ENCODE results near the gene MUC5B. TPM values are rescaled to one million over a fixed set of nuclear protein-coding genes. Genes with fewer than 3 reads are reported as not detected.

The MUC5B gene
- total RNA-seq, 4 donors from 2014 or later, result 0.04 to 139 (median 1.6) TPM

DNA sequence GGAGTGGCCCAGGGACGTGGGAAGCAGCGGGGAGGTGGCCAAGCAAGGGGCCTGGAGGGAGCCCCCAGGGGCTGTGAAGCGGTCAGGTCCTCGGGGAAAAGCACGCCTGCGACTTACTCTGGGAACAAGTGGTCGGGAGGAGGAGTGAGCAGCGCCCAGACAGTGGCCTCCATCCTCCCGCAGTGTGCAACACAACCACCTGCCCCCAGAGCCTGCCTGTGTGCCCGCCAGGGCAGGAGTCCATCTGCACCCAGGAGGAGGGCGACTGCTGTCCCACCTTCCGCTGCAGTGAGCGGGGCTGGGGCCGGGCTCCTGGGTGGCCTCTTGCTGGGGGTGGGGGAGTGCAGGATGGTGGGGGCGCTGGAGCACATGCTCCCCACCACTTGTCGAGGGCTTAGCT is 35.0 kb downstream of the MUC5B start:
- no peak for DNase-seq

DNA sequence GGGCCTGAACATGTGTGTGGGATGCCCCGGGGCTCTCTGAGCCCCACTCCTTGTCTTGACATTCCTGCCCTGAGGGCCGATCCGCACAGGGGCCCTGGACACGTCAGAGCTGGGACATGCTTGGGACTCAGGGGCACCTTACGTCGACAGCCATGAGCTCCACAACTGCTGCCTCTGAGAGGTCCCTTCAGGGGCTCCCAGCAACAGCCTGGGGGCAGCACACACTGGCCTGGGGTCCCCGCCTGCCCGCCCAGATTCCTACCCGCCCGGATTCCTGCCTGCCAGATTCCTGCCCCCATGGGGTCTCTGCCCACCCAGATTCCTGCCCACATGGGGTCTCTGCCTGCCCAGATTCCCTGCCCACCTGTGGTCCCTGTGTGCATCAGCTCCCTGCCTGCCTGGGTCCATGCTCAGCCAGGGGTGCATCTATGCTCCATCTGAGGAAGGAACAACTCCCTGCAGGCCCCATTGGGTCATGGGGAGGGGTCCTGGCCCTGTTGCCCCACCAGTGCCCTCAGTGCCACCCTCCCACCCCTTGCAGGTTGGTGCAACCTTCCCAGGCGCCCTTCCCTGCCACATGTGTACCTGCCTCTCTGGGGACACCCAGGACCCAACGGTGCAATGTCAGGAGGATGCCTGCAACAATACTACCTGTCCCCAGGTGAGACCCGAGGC is 35.7 kb downstream of the MUC5B start:
- intact Hi-C loops (cut with DNase I), result no loop called here
- Histone ChIP-seq H3K27ac (no peak overlapping the region), H3K9me3 (no peaks in the 10 kb centered on the region), H3K27me3 (peaks cover 0 to 9% (median 0%) of the 10 kb centered on the region in 4 donors), H3K4me1 (peaks cover 15 to 20% (median 19%) of the 10 kb centered on the region in 3 donors), H3K36me3 (no peaks in the 10 kb centered on the region), H3K4me3 (no peak overlapping the region)
- TF ChIP-seq, protein P1, sequence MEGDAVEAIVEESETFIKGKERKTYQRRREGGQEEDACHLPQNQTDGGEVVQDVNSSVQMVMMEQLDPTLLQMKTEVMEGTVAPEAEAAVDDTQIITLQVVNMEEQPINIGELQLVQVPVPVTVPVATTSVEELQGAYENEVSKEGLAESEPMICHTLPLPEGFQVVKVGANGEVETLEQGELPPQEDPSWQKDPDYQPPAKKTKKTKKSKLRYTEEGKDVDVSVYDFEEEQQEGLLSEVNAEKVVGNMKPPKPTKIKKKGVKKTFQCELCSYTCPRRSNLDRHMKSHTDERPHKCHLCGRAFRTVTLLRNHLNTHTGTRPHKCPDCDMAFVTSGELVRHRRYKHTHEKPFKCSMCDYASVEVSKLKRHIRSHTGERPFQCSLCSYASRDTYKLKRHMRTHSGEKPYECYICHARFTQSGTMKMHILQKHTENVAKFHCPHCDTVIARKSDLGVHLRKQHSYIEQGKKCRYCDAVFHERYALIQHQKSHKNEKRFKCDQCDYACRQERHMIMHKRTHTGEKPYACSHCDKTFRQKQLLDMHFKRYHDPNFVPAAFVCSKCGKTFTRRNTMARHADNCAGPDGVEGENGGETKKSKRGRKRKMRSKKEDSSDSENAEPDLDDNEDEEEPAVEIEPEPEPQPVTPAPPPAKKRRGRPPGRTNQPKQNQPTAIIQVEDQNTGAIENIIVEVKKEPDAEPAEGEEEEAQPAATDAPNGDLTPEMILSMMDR (IDR thresholded peaks at IDR 0.05), result no peak
- no peak for TF ChIP-seq POLR2A (IDR thresholded peaks at IDR 0.05)
- DNase-seq, result no peak
- WGBS, 2 donors, result 50 to 82% methylated on average over 2 to 3 of the region's 13 CpGs

More for the DNA sequence above, 35.0 kb downstream of the MUC5B start:
- Histone ChIP-seq H3K27ac (no peak overlapping the region), H3K4me3 (no peak overlapping the region), H3K9me3 (no peaks in the 10 kb centered on the region), H3K27me3 (peaks cover 0 to 9% (median 0%) of the 10 kb centered on the region in 4 donors), H3K36me3 (no peaks in the 10 kb centered on the region), H3K4me1 (peaks cover 11 to 15% (median 13%) of the 10 kb centered on the region in 3 donors)
- WGBS, 2 donors, result 66 to 67% methylated on average over 4 to 6 of the region's 16 CpGs
- no peak for TF ChIP-seq POLR2A (IDR thresholded peaks at IDR 0.05)
- TF ChIP-seq, protein P1 (IDR thresholded peaks at IDR 0.05), result no peak
- intact Hi-C loops (cut with DNase I), result no loop called here

DNA sequence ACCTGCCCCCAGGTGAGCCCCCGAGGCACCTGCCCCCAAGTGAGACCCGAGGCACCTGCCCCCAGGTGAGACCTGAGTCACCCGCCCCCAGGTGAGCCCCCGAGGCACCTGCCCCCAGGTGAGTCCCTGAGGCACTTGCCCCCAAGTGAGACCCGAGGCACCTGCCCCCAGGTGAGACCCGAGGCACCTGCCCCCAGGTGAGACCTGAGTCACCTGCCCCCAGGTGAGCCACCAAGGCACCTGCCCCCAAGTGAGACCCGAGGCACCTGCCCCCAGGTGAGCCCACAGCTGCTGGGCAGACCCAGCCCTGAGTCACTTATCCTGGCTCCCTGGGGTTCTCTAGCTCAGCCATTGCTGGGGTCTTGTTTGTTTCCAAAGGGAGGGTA is 36.2 kb downstream of the MUC5B start:
- intact Hi-C loops (cut with DNase I), result no loop called here
- no peak overlapping the region for H3K27ac ChIP-seq
- H3K27me3 ChIP-seq, result peaks cover 0 to 9% (median 0%) of the 10 kb centered on the region in 4 donors
- peaks cover 15 to 20% (median 19%) of the 10 kb centered on the region in 3 donors for H3K4me1 ChIP-seq
- H3K4me3 ChIP-seq, result no peak overlapping the region
- H3K9me3 ChIP-seq, result no peaks in the 10 kb centered on the region
- WGBS, 2 donors, result 83% methylated on average over 1 of the region's 7 CpGs; no CpG with 5 or more reads in 1 of the 2 donors
- no peak for DNase-seq
- H3K36me3 ChIP-seq, result no peaks in the 10 kb centered on the region
- no peak for TF ChIP-seq POLR2A (IDR thresholded peaks at IDR 0.05)

DNA sequence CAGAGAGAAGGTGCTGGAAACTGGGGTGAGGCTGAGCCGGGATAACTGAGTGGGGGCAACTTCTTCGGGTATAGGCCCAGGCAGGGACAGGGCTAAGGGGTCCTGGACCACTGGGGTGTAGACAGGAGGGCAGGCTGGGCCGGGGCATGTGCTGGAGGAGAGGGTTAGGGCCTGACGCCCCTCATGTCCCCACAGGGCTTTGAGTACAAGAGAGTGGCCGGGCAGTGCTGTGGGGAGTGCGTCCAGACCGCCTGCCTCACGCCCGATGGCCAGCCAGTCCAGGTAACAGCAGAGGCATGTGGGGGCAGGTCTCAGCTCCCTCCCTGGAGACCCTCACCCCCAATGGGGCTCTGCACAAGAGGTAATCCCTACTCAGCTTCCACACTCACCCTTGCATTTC is 36.7 kb downstream of the MUC5B start:
- DNase-seq, result no peak
- WGBS, 2 donors, result 69 to 82% methylated on average over 5 of the region's 9 CpGs
- Histone ChIP-seq H3K4me1 (peaks cover 15 to 20% (median 19%) of the 10 kb centered on the region in 3 donors), H3K4me3 (no peak overlapping the region), H3K36me3 (no peaks in the 10 kb centered on the region), H3K27me3 (peaks cover 0 to 9% (median 0%) of the 10 kb centered on the region in 4 donors), H3K9me3 (no peaks in the 10 kb centered on the region), H3K27ac (no peak overlapping the region)
- intact Hi-C loops (cut with DNase I), result no loop called here
- no peak for TF ChIP-seq POLR2A (IDR thresholded peaks at IDR 0.05)
- TF ChIP-seq, protein P1 (IDR thresholded peaks at IDR 0.05), result no peak

DNA sequence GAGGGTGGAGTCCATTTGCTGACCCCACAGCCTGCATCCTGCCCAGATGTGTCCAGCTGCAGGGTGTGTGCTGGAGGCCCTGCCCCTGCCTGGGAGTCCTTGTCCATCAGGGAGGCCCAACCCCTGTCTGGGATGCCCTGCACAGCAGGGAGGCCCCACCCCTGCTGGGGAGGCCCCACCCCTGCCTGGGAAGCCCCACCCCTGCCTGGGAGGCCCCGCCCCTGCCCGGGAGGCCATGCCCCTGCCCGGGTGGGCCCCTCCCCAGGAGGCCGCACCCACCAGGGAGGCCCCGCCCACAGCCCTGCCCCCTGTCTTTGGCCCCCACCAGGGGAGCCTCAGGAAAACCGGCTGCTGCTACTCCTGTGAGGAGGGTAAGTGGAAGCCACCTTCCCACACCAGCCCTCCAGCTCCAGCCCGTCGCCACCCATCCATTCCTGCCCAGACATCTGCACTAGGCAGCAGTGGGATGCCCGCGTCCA is 37.2 kb downstream of the MUC5B start:
- no peaks in the 10 kb centered on the region for H3K9me3 ChIP-seq
- H3K4me1 ChIP-seq, result peaks cover 15 to 20% (median 19%) of the 10 kb centered on the region in 3 donors
- no CpG with 5 or more reads among the region's 10 CpGs for WGBS, 2 donors
- H3K27me3 ChIP-seq, result peaks cover 0 to 9% (median 0%) of the 10 kb centered on the region in 4 donors
- no peak for TF ChIP-seq POLR2A (IDR thresholded peaks at IDR 0.05)
- TF ChIP-seq, protein P1 (IDR thresholded peaks at IDR 0.05), result no peak
- no peak for DNase-seq
- no peaks in the 10 kb centered on the region for H3K36me3 ChIP-seq
- intact Hi-C loops (cut with DNase I), result no loop called here
- H3K4me3 ChIP-seq, result no peak overlapping the region
- H3K27ac ChIP-seq, result no peak overlapping the region

Data from esophagus squamous epithelium (tissue), 5 donors.